ENCODE measurements around the gene TMEM170B. TPM values are rescaled to one million over a fixed set of nuclear protein-coding genes. Genes with fewer than 3 reads are reported as not detected.

TMEM170B gene
- total RNA-seq, 1 donor from 2014 or later = 2.5 TPM

- no peaks in the 10 kb centered on the region for H3K36me3 ChIP-seq
- no peak for DNase-seq (ENCODE audit: extremely low spot score in 2 of 2)
- H3K4me3 ChIP-seq = no peak overlapping the region
- TF ChIP-seq POLR2AphosphoS5 (IDR thresholded peaks at IDR 0.05; ENCODE audit: insufficient read depth in 1 of 2, low read depth in 1 of 2) = no peak
- TF ChIP-seq POLR2A (IDR thresholded peaks at IDR 0.05) = no peak
- TF ChIP-seq CTCF (IDR thresholded peaks at IDR 0.05) = no peak
- intact Hi-C loops (cut with DNase I) = no loop called here
- H3K9me3 ChIP-seq = no peaks in the 10 kb centered on the region
- no peaks in the 10 kb centered on the region for H3K4me1 ChIP-seq
- H3K27me3 ChIP-seq = no peaks in the 10 kb centered on the region
- H3K27ac ChIP-seq = no peak overlapping the region
Observed at GRCh38 chr6:11618533-11618932, 81.0 kb downstream of the TMEM170B start.

GRCh38 chr6:11621119-11621518, 83.6 kb downstream of the TMEM170B start:
- H3K36me3 ChIP-seq = no peaks in the 10 kb centered on the region
- H3K27ac ChIP-seq = no peak overlapping the region
- TF ChIP-seq CTCF (IDR thresholded peaks at IDR 0.05) (no peak), POLR2AphosphoS5 (IDR thresholded peaks at IDR 0.05; ENCODE audit: insufficient read depth in 1 of 2, low read depth in 1 of 2) (no peak), POLR2A (IDR thresholded peaks at IDR 0.05) (no peak)
- H3K4me3 ChIP-seq = no peak overlapping the region
- no peaks in the 10 kb centered on the region for H3K9me3 ChIP-seq
- DNase-seq (ENCODE audit: extremely low spot score in 2 of 2) = no peak
- intact Hi-C loops (cut with DNase I) = no loop called here
- H3K4me1 ChIP-seq = no peaks in the 10 kb centered on the region
- no peaks in the 10 kb centered on the region for H3K27me3 ChIP-seq

GRCh38 chr6:11622156-11622555, 84.6 kb downstream of the TMEM170B start:
- Histone ChIP-seq H3K4me3 (no peak overlapping the region), H3K4me1 (no peaks in the 10 kb centered on the region), H3K36me3 (no peaks in the 10 kb centered on the region), H3K27me3 (no peaks in the 10 kb centered on the region), H3K27ac (no peak overlapping the region), H3K9me3 (no peaks in the 10 kb centered on the region)
- TF ChIP-seq POLR2A (IDR thresholded peaks at IDR 0.05) (no peak), CTCF (IDR thresholded peaks at IDR 0.05) (no peak), POLR2AphosphoS5 (IDR thresholded peaks at IDR 0.05; ENCODE audit: insufficient read depth in 1 of 2, low read depth in 1 of 2) (no peak)
- DNase-seq (ENCODE audit: extremely low spot score in 2 of 2) = no peak
- intact Hi-C loops (cut with DNase I) = no loop called here

- H3K27ac ChIP-seq = no peak overlapping the region
- H3K36me3 ChIP-seq = no peaks in the 10 kb centered on the region
- H3K9me3 ChIP-seq = no peaks in the 10 kb centered on the region
- H3K4me1 ChIP-seq = no peaks in the 10 kb centered on the region
- intact Hi-C loops (cut with DNase I) = no loop called here
- TF ChIP-seq POLR2A (IDR thresholded peaks at IDR 0.05) (no peak), POLR2AphosphoS5 (IDR thresholded peaks at IDR 0.05; ENCODE audit: insufficient read depth in 1 of 2, low read depth in 1 of 2) (no peak), CTCF (IDR thresholded peaks at IDR 0.05) (no peak)
- H3K27me3 ChIP-seq = no peaks in the 10 kb centered on the region
- DNase-seq (ENCODE audit: extremely low spot score in 2 of 2) = no peak
- no peak overlapping the region for H3K4me3 ChIP-seq
Observed at GRCh38 chr6:11623272-11623671, 85.7 kb downstream of the TMEM170B start.

- no peak overlapping the region for H3K4me3 ChIP-seq
- no peak for DNase-seq (ENCODE audit: extremely low spot score in 2 of 2)
- intact Hi-C loops (cut with DNase I) = no loop called here
- no peaks in the 10 kb centered on the region for H3K9me3 ChIP-seq
- no peaks in the 10 kb centered on the region for H3K4me1 ChIP-seq
- no peaks in the 10 kb centered on the region for H3K27me3 ChIP-seq
- H3K27ac ChIP-seq = no peak overlapping the region
- H3K36me3 ChIP-seq = no peaks in the 10 kb centered on the region
- no peak for TF ChIP-seq CTCF (IDR thresholded peaks at IDR 0.05)
- TF ChIP-seq POLR2A (IDR thresholded peaks at IDR 0.05) = no peak
- no peak for TF ChIP-seq POLR2AphosphoS5 (IDR thresholded peaks at IDR 0.05; ENCODE audit: insufficient read depth in 1 of 2, low read depth in 1 of 2)
Observed at GRCh38 chr6:11625302-11625701, 87.8 kb downstream of the TMEM170B start.

Measured in vagina (tissue), 2 donors.